ENCODE data around the gene CFAP65. TPM values are rescaled to one million over a fixed set of nuclear protein-coding genes. Genes with fewer than 3 reads are reported as not detected.

Gene CFAP65
- total RNA-seq, 1 experiment from 2014 or later = 0.24 TPM

DNA sequence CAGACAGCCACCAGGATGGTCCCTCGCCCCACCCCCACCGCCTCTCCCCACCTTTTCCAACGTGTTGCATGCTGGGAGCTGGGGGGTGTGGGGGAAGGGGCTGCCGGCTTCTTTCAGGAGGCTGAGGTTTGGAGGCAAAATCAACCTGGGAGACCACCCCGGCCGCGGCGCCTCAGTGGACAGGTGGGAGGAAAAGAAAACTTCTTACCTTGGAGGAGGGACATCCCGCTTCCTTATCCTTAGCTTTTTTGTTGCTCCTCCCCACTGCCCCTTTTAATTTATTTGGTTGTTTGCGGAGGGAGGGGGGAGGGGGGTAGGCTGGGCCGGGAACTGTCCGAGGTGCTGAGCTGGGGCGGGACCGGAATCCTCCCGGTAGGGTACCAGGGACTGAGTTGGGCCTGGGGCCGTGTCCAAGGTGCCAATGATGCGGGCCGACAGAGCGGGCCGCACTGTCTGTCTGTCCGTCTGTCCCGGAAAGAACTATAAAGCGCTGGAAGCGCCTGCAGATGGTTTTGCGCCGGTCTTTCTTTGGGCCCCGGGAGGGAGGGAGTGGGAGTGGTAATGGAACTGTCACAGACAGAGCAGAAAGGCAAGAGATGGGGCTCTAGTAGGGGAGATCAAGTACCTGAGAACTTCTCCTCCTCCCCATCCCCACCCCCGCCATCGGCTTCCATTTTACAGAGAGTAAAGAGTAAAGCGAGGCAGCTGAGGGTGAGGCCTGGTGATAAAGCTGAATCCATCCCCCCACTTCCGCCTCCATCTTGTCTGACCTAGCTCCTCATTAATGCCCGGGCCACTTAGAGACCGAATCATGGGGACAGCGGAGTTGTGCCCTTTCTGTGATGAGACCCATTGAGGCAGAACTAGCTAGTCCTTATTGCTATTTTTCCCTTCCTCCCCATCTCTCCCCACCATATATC lies 79.4 kb downstream of the CFAP65 start:
- in situ Hi-C loops (cut with HindIII; ENCODE audit: low pct_unique_long_range_greater_than_20kb, low sequenced_read_pairs) = no loop called here
- no peak for DNase-seq (ENCODE audit: low read depth, low spot score)

DNA sequence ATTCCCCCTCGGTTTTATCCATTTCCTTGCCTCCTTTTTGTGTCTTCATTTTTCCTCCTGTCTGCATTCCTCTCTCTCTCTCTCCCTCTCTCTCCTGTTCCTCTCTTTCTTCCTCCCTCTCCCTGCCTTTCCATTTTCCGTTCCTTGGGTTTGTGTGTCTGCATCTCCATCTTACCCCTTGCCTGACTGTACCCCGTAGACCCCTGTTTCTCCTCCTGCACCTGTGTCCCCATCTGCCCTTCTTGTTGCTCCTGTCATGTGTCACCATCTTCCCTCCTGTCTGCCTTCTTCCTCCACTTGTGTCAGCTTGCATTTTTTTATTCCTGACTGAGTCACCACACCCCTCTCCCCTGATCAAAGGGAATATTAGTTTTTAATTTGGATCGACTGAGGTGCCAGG lies 80.1 kb downstream of the CFAP65 start:
- no peak for DNase-seq (ENCODE audit: low read depth, low spot score)
- in situ Hi-C loops (cut with HindIII; ENCODE audit: low pct_unique_long_range_greater_than_20kb, low sequenced_read_pairs) = no loop called here

DNA sequence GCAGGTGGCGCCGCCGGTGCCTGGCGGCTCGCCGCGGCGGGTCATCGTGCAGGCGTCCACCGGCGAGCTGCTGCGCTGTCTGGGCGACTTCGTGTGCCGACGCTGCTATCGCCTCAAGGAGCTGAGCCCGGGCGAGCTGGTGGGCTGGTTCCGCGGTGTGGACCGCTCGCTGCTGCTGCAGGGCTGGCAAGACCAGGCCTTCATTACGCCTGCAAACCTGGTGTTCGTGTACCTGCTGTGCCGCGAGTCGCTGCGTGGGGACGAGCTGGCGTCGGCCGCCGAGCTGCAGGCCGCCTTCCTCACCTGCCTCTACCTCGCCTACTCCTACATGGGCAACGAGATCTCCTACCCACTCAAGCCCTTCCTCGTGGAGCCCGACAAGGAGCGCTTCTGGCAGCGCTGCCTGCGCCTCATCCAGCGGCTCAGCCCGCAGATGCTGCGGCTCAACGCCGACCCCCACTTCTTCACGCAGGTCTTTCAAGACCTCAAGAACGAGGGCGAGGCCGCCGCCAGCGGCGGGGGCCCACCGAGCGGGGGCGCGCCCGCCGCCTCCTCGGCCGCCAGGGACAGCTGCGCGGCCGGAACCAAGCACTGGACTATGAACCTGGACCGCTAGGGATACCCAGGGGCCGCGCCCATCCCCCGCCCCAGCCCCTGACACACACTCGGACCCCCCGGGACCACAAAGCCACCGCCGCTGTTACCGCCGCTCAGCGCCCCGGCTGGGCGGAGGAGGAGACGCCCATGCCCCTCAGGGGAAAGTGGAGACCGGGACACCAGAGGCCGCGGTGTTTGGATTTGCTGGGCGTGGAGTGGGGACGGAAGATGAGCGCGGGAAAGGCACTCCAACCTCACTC lies 80.8 kb downstream of the CFAP65 start:
- no peak for DNase-seq (ENCODE audit: low read depth, low spot score)
- in situ Hi-C loops (cut with HindIII; ENCODE audit: low pct_unique_long_range_greater_than_20kb, low sequenced_read_pairs) = no loop called here

DNA sequence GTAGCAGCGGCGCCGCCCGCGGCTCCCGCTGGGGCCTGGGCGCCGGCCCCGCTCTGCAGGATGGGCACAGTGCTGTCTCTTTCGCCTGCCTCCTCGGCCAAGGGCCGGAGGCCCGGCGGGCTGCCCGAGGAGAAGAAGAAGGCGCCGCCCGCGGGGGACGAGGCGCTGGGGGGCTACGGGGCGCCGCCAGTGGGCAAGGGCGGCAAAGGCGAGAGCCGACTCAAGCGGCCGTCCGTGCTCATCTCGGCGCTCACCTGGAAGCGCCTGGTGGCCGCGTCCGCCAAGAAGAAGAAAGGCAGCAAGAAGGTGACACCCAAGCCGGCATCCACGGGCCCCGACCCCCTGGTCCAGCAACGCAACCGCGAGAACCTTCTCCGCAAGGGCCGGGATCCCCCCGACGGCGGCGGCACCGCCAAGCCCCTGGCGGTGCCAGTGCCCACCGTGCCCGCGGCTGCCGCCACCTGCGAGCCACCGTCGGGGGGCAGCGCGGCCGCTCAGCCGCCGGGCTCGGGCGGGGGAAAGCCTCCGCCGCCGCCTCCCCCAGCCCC lies 81.5 kb downstream of the CFAP65 start:
- in situ Hi-C loops (cut with HindIII; ENCODE audit: low pct_unique_long_range_greater_than_20kb, low sequenced_read_pairs) = no loop called here

DNA sequence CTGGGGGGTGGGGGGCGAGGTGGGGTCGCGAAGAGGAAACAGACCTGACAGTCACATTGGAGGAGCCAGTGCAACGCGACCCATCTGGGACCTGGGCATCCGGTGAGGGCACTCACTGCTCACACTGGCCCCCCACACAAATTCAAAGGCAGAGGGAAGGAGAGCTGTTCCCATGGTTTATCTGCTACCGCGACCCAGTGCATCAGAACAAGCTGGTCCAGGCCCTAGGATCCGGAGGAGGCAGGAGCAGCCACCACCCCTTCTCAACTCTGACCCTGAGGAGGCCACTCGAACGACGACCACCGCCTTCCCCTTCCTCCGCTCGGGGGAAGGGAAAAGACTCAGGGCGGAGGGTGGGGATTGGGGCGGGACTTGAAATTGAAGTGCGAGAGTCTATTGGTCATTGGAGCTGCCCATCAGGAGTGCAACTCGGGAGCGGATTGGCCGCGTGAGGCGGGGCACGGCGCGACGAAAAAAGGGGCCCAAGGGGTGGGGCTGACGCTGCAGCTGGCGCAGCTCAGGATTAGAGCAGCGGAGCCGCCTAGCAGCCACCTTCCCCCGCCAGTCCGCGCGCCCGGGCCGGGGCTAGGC lies 82.1 kb downstream of the CFAP65 start, which contains the start of gene CDK5R2:
Gene CDK5R2 (plus strand): TSS at position 526 of the 591 bp plus-strand sequence. CDS start 155 bp downstream, outside the sequence.
- in situ Hi-C loops (cut with HindIII; ENCODE audit: low pct_unique_long_range_greater_than_20kb, low sequenced_read_pairs) = no loop called here
- DNase-seq (ENCODE audit: low read depth, low spot score) = peak; percentile 87

More for the DNA sequence above, 81.5 kb downstream of the CFAP65 start:
- no peak for DNase-seq (ENCODE audit: low read depth, low spot score)

DNA sequence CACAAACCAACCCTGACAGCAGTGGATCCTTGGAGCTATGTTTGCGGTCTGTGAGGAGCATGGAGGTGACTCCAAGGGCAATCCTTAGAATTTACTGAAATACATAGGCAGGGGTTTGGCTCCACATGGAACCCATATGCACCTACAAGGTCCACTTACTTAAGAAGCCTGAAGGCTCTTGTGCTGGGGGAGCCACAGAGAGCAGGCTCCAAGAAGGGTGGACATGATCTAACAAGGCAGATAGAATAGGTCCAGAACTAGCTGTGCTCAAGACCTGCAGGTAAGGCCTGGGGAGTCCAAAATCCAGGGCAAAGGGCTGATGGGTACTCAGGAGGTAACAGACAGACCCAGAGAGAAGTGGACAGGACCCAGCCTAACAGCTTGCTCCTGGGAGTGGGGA lies 83.0 kb downstream of the CFAP65 start:
- in situ Hi-C loops (cut with HindIII; ENCODE audit: low pct_unique_long_range_greater_than_20kb, low sequenced_read_pairs) = no loop called here
- DNase-seq (ENCODE audit: low read depth, low spot score) = no peak

DNA sequence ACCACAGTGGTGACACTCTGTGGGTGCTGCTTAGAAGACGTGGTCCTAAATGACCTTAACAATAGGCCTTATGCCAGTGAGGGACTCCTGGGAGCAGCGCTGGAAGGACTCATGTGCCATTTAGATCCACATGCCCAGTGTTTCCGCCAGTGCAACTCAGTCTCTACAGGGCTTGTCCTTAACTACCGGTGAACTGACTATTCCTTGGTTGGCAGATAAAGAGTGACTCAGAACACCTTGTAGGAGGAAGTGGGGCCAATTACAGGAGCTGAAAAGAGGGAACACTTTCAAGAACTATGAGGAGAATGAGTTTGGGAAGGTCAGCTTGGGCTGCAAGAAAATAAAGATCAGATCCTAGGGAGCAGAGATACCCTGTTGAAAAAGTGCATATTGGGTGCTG lies 83.6 kb downstream of the CFAP65 start:
- DNase-seq (ENCODE audit: low read depth, low spot score) = no peak
- in situ Hi-C loops (cut with HindIII; ENCODE audit: low pct_unique_long_range_greater_than_20kb, low sequenced_read_pairs) = no loop called here

DNA sequence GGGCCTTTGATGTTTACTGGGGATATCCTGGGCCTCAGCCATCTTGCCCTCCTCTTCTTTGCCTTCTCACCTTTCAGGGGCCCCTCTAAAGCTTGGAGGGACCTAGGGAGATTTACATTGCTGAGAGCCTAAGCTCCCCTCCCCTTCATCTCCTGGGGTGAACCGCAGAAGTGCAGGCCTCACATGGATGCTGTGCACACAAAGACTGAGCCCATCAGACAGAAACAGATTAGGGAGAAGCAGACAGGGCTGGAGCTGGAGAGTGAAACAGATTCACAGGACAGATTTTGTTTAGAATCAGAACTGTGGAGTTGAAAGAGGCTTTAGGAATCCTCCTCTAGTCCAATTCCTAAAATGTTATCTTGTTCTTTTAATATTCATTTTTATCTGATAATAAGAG lies 85.3 kb downstream of the CFAP65 start:
- DNase-seq (ENCODE audit: low read depth, low spot score) = no peak
- in situ Hi-C loops (cut with HindIII; ENCODE audit: low pct_unique_long_range_greater_than_20kb, low sequenced_read_pairs) = no loop called here

DNA sequence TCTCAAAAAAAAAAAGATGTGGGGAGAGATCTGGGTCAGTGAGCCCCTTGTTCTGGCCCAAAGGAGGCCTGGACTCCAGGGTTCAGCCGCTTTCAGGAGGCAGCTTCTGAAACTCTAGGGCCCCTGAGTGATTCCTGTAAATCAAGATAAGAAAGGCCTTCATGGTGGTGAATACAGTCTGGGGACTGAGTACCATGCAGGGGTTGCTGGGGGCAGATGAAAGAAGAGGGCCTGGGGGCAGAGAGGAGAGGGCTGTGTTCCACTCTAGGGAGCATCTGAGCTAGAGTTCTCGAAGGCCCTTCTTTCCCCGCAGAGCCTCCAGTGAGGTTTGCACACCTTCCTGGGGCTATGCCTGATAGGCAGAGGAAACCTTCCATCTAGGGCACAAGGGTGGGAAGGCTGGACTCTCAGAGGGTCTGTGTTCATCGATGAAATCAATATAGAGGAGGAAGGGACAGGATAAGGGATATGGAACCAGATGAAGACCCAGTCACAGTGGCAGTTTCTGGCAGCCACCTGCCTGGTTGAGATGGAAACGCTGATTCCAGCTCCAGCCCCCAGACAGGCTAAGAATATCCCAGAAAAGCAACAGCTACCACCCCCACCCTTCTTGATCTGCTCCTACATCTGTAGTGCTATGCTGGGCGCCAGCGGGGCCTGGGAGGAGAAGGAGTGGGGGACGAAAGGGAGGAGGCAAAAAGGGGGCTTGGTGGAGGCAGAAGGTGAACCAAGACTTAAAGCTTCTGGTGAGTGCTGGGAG lies 86.6 kb downstream of the CFAP65 start:
- in situ Hi-C loops (cut with HindIII; ENCODE audit: low pct_unique_long_range_greater_than_20kb, low sequenced_read_pairs) = no loop called here

DNA sequence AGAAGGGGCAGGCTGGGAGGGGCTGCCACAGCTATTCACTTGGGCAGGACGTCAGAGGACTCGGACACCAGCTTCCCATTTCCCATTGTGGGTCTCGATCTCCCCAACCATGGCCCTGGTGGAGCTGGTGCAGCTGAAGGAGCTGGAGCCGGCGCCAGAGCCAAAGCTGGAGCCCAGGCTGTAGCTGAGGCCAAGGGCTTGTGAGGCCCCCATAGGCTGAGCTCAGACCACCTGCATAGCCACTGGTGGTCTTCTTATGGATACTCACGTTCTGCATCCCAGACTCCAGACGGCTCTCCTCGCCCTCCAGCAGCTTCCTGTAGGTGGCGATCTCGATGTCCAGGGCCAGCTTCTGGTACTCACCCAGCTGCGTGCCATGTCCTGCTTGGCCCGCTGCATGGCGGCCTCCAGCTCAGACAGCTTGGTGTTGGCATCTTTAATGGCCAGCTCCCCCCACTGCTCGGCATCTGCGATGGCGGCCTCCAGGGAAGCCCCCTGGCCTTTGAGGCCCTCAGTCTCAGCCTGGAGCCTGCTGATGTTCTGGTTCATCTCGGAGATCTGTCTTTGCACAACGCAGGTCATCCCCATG lies 87.9 kb downstream of the CFAP65 start:
- DNase-seq (ENCODE audit: low read depth, low spot score) = peak; percentile 63
- in situ Hi-C loops (cut with HindIII; ENCODE audit: low pct_unique_long_range_greater_than_20kb, low sequenced_read_pairs) = no loop called here

More for the DNA sequence above, 86.6 kb downstream of the CFAP65 start:
- no peak for DNase-seq (ENCODE audit: low read depth, low spot score)

Small RNAs within 50 kb of the gene (small RNA-seq; reads per million reads assigned to genes)
- gene MIR3131 (0 reads per million in 2 experiments), gene MIR375 (0.04 to 8.9 reads per million in 2 experiments)

Other genes with a start within 250 kb of the CFAP65 start
- gene PRKAG3, start 209.7 kb downstream of the CFAP65 start, total RNA-seq (2014; rRNA removed; shearing (Covaris generic)) = not detected in 2 replicates
- gene WNT6, start 181.7 kb downstream of the CFAP65 start, total RNA-seq (2014; rRNA removed; shearing (Covaris generic)) = not detected in 2 replicates
- gene WNT10A, start 160.7 kb downstream of the CFAP65 start, total RNA-seq (2014; rRNA removed; shearing (Covaris generic)) = 0.05 and 0.11 TPM in 2 replicates
- gene CDK5R2, start 81.8 kb downstream of the CFAP65 start, total RNA-seq (2014; rRNA removed; shearing (Covaris generic)) = 0.08 and 0.24 TPM in 2 replicates
- gene FEV, start 56.3 kb downstream of the CFAP65 start, total RNA-seq (2014; rRNA removed; shearing (Covaris generic)) = not detected in 2 replicates
- not detected in 2 replicates for gene CRYBA2, start 48.1 kb downstream of the CFAP65 start, total RNA-seq (2014; rRNA removed; shearing (Covaris generic))
- not detected in 2 replicates for gene IHH, start 19.4 kb upstream of the CFAP65 start, total RNA-seq (2014; rRNA removed; shearing (Covaris generic))
- gene NHEJ1, start 119.3 kb upstream of the CFAP65 start, total RNA-seq (2014; rRNA removed; shearing (Covaris generic)) = 25.5 and 28.4 TPM in 2 replicates
- gene SLC23A3, start 128.5 kb upstream of the CFAP65 start, total RNA-seq (2014; rRNA removed; shearing (Covaris generic)) = 0.13 and 0.34 TPM in 2 replicates
- gene CNPPD1, start 135.4 kb upstream of the CFAP65 start, total RNA-seq (2014; rRNA removed; shearing (Covaris generic)) = 42.6 and 46.4 TPM in 2 replicates
- gene RETREG2, start 136.8 kb upstream of the CFAP65 start, total RNA-seq (2014; rRNA removed; shearing (Covaris generic)) = 104 and 124 TPM in 2 replicates
- gene ZFAND2B, start 165.3 kb upstream of the CFAP65 start, total RNA-seq (2014; rRNA removed; shearing (Covaris generic)) = 10.9 and 16.2 TPM in 2 replicates
- 43.7 and 50.7 TPM in 2 replicates for gene ABCB6, start 177.4 kb upstream of the CFAP65 start, total RNA-seq (2014; rRNA removed; shearing (Covaris generic))
- 36.7 and 45.7 TPM in 2 replicates for gene ATG9A, start 188.1 kb upstream of the CFAP65 start, total RNA-seq (2014; rRNA removed; shearing (Covaris generic))
- 43.5 and 43.6 TPM in 2 replicates for gene ANKZF1, start 188.3 kb upstream of the CFAP65 start, total RNA-seq (2014; rRNA removed; shearing (Covaris generic))
- gene GLB1L, start 203.9 kb upstream of the CFAP65 start, total RNA-seq (2014; rRNA removed; shearing (Covaris generic)) = 5.3 and 6.1 TPM in 2 replicates
- 21.7 and 22.6 TPM in 2 replicates for gene STK16, start 204.0 kb upstream of the CFAP65 start, total RNA-seq (2014; rRNA removed; shearing (Covaris generic))
- not detected in 2 replicates for gene TUBA4B, start 211.7 kb upstream of the CFAP65 start, total RNA-seq (2014; rRNA removed; shearing (Covaris generic))
- gene TUBA4A, start 212.4 kb upstream of the CFAP65 start, total RNA-seq (2014; rRNA removed; shearing (Covaris generic)) = 1.4 TPM in 1 of 2 replicates, not detected in the other
- gene DNAJB2, start 237.8 kb upstream of the CFAP65 start, total RNA-seq (2014; rRNA removed; shearing (Covaris generic)) = 25.8 and 33.2 TPM in 2 replicates